Measurements from ENCODE around the gene ZNF615. TPM values are rescaled to one million over a fixed set of nuclear protein-coding genes. Genes with fewer than 3 reads are reported as not detected.

The ZNF615 gene
- total and polyA plus RNA-seq, 10 donors, result 2.0 to 19.9 (median 10.9) TPM

- intact Hi-C loops (cut with DNase I; ENCODE audit: low total_unique reads), result no loop called here
- no peaks in the 10 kb centered on the region for H3K4me1 ChIP-seq
- no peaks in the 10 kb centered on the region for H3K27me3 ChIP-seq (replicated peaks in 1 of 7)
- peak overlapping the region in 6 of 8 donors; percentile 1 to 42 (median 18) for H3K4me3 ChIP-seq
- peak overlapping the region in 1 of 8 donors; percentile 16 for H3K27ac ChIP-seq
- peaks cover 8 to 21% (median 17%) of the 10 kb centered on the region in 6 donors for H3K36me3 ChIP-seq
- 17 to 35% (median 21%) methylated on average over 25 of the region's 25 CpGs for WGBS, 5 donors
- no peak for TF ChIP-seq CTCF (IDR thresholded peaks at IDR 0.05 in 8 of 11, conservative IDR thresholded peaks at IDR 0.05 in 3 of 11)
- peak in 2 of 3 donors; percentile 35 to 42 for TF ChIP-seq POLR2AphosphoS5 (IDR thresholded peaks at IDR 0.05)
- DNase-seq, result no peak
- peaks cover 35 to 97% (median 94%) of the 10 kb centered on the region in 8 donors for H3K9me3 ChIP-seq
Observed at GRCh38 chr19:51948975-51949374, 59.0 kb downstream of the ZNF615 start.

GRCh38 chr19:51946602-51947001 is 61.4 kb downstream of the ZNF615 start:
- no peak for DNase-seq
- Histone ChIP-seq H3K36me3 (peaks cover 32 to 44% (median 41%) of the 10 kb centered on the region in 6 donors), H3K4me1 (no peaks in the 10 kb centered on the region), H3K9me3 (peaks cover 47 to 100% (median 100%) of the 10 kb centered on the region in 8 donors), H3K4me3 (no peak overlapping the region), H3K27me3 (replicated peaks in 1 of 7) (no peaks in the 10 kb centered on the region), H3K27ac (no peak overlapping the region)
- TF ChIP-seq CTCF (IDR thresholded peaks at IDR 0.05 in 8 of 11, conservative IDR thresholded peaks at IDR 0.05 in 3 of 11) (no peak), POLR2AphosphoS5 (IDR thresholded peaks at IDR 0.05) (no peak), POLR2A (IDR thresholded peaks at IDR 0.05) (no peak)
- WGBS, 5 donors, result 87 to 97% (median 91%) methylated on average over 1 of the region's 1 CpG
- intact Hi-C loops (cut with DNase I; ENCODE audit: low total_unique reads), result no loop called here

GRCh38 chr19:51944798-51945552 is 63.0 kb downstream of the ZNF615 start:
- no peak for TF ChIP-seq POLR2A (IDR thresholded peaks at IDR 0.05)
- no peak for TF ChIP-seq CTCF (IDR thresholded peaks at IDR 0.05 in 8 of 11, conservative IDR thresholded peaks at IDR 0.05 in 3 of 11)
- TF ChIP-seq POLR2AphosphoS5 (IDR thresholded peaks at IDR 0.05), result no peak
- no peak for DNase-seq
- Histone ChIP-seq H3K9me3 (peaks cover 51 to 100% (median 100%) of the 10 kb centered on the region in 8 donors), H3K27me3 (replicated peaks in 1 of 7) (no peaks in the 10 kb centered on the region), H3K4me1 (no peaks in the 10 kb centered on the region), H3K36me3 (peaks cover 47 to 61% (median 57%) of the 10 kb centered on the region in 6 donors), H3K27ac (no peak overlapping the region), H3K4me3 (peak overlapping the region in 1 of 8 donors; percentile 31)
- WGBS, 5 donors, result 89 to 97% (median 94%) methylated on average over 7 of the region's 7 CpGs
- intact Hi-C loops (cut with DNase I; ENCODE audit: low total_unique reads), result no loop called here

Other genes starting within 250 kb of the ZNF615 start
- 10 to 100 TPM; 18.6 to 88.0 (median 37.1) TPM for gene FPR2, start 247.0 kb downstream of the ZNF615 start, total RNA-seq
- 1 to 10 TPM; 1.5 to 3.8 (median 2.0) TPM for gene FPR2, start 247.0 kb downstream of the ZNF615 start, polyA plus RNA-seq
- 10 to 100 TPM in 5 of 7 donors, 1 to 10 TPM in 2; 3.4 to 19.7 (median 13.5) TPM for gene FPR3, start 213.1 kb downstream of the ZNF615 start, total RNA-seq
- gene FPR3, start 213.1 kb downstream of the ZNF615 start, polyA plus RNA-seq, result 1 to 10 TPM; 3.9 to 5.4 (median 3.9) TPM
- 10 to 100 TPM; 13.0 to 25.8 (median 20.9) TPM for gene ZNF577, start 120.3 kb downstream of the ZNF615 start, total RNA-seq
- 10 to 100 TPM; 11.4 to 31.7 (median 13.2) TPM for gene ZNF577, start 120.3 kb downstream of the ZNF615 start, polyA plus RNA-seq
- gene ZNF649, start 103.2 kb downstream of the ZNF615 start, total RNA-seq, result 10 to 100 TPM; 13.1 to 19.7 (median 14.4) TPM
- gene ZNF649, start 103.2 kb downstream of the ZNF615 start, polyA plus RNA-seq, result 1 to 10 TPM; 3.4 to 4.3 (median 3.5) TPM
- gene ZNF613, start 80.7 kb downstream of the ZNF615 start, total RNA-seq, result 10 to 100 TPM in 1 of 7 donors, 1 to 10 TPM in 6; 4.9 to 11.6 (median 7.0) TPM
- 1 to 10 TPM; 2.8 to 4.0 (median 3.2) TPM for gene ZNF613, start 80.7 kb downstream of the ZNF615 start, polyA plus RNA-seq
- 10 to 100 TPM; 17.7 to 26.0 (median 20.2) TPM for gene ZNF350, start 21.4 kb downstream of the ZNF615 start, total RNA-seq
- 10 to 100 TPM in 1 of 3 donors, 1 to 10 TPM in 2; 7.9 to 11.3 (median 8.1) TPM for gene ZNF350, start 21.4 kb downstream of the ZNF615 start, polyA plus RNA-seq
- gene ZNF614, start 20.2 kb upstream of the ZNF615 start, total RNA-seq, result 10 to 100 TPM in 3 of 7 donors, 1 to 10 TPM in 4; 6.3 to 10.9 (median 9.4) TPM
- gene ZNF614, start 20.2 kb upstream of the ZNF615 start, polyA plus RNA-seq, result 1 to 10 TPM; 3.0 to 4.1 (median 4.1) TPM
- 10 to 100 TPM in 6 of 7 donors, 1 to 10 TPM in 1; 9.1 to 20.8 (median 11.6) TPM for gene ZNF432, start 40.6 kb upstream of the ZNF615 start, total RNA-seq
- gene ZNF432, start 40.6 kb upstream of the ZNF615 start, polyA plus RNA-seq, result 10 to 100 TPM in 1 of 3 donors, 1 to 10 TPM in 2; 4.5 to 10.6 (median 7.2) TPM
- gene ZNF841, start 87.6 kb upstream of the ZNF615 start, total RNA-seq, result 10 to 100 TPM; 19.6 to 39.9 (median 29.1) TPM
- gene ZNF841, start 87.6 kb upstream of the ZNF615 start, polyA plus RNA-seq, result 10 to 100 TPM in 2 of 3 donors, 1 to 10 TPM in 1; 6.0 to 15.0 (median 13.3) TPM
- 10 to 100 TPM in 4 of 7 donors, 1 to 10 TPM in 3; 7.5 to 22.6 (median 10.3) TPM for gene ZNF616, start 131.7 kb upstream of the ZNF615 start, total RNA-seq
- gene ZNF616, start 131.7 kb upstream of the ZNF615 start, polyA plus RNA-seq, result 1 to 10 TPM; 1.3 to 2.1 (median 2.1) TPM
- gene ZNF836, start 163.4 kb upstream of the ZNF615 start, total RNA-seq, result 10 to 100 TPM; 16.7 to 26.8 (median 21.0) TPM
- gene ZNF836, start 163.4 kb upstream of the ZNF615 start, polyA plus RNA-seq, result 1 to 10 TPM; 4.9 to 7.6 (median 7.3) TPM
- gene PPP2R1A, start 181.8 kb upstream of the ZNF615 start, total RNA-seq, result 100 to 1,000 TPM; 148 to 200 (median 178) TPM
- gene PPP2R1A, start 181.8 kb upstream of the ZNF615 start, polyA plus RNA-seq, result 100 to 1,000 TPM in 1 of 3 donors, 10 to 100 TPM in 2; 81.1 to 103 (median 99.2) TPM

Measured in spleen (tissue), 11 donors.